Measurements from ENCODE around the gene RSF1. TPM values are rescaled to one million over a fixed set of nuclear protein-coding genes. Genes with fewer than 3 reads are reported as not detected.

The RSF1 gene
- total and polyA plus RNA-seq, 8 donors: 5.6 to 34.3 (median 22.9) TPM

GRCh38 chr11:77725433-77725832, 95.1 kb downstream of the RSF1 start:
- FAIRE-seq (no peak), DNase-seq (no peak), ATAC-seq (no peak)
- WGBS, 2 donors: 70% methylated on average over 3 of the region's 3 CpGs
- intact Hi-C loops (cut with DNase I): no loop called here
- Histone ChIP-seq H3K4me1 (no peaks in the 10 kb centered on the region), H3K36me3 (peaks cover 0 to 14% (median 0%) of the 10 kb centered on the region in 3 donors), H3K9me3 (no peaks in the 10 kb centered on the region), H3K27me3 (no peaks in the 10 kb centered on the region), H3K4me3 (no peak overlapping the region), H3K27ac (no peak overlapping the region)
- no peak for TF ChIP-seq CTCF (IDR thresholded peaks at IDR 0.05)

- Histone ChIP-seq H3K4me3 (no peak overlapping the region), H3K9me3 (no peaks in the 10 kb centered on the region), H3K27ac (no peak overlapping the region), H3K4me1 (no peaks in the 10 kb centered on the region), H3K27me3 (no peaks in the 10 kb centered on the region), H3K36me3 (peaks cover 0 to 14% (median 0%) of the 10 kb centered on the region in 3 donors)
- DNase-seq (no peak), ATAC-seq (no peak), FAIRE-seq (no peak)
- intact Hi-C loops (cut with DNase I): no loop called here
- WGBS, 2 donors: 78 to 84% methylated on average over 4 of the region's 4 CpGs
- TF ChIP-seq CTCF (IDR thresholded peaks at IDR 0.05): no peak
Measured at GRCh38 chr11:77724636-77725035, 95.9 kb downstream of the RSF1 start.

- H3K4me1 ChIP-seq: no peaks in the 10 kb centered on the region
- FAIRE-seq: no peak
- no peak for DNase-seq
- TF ChIP-seq CTCF (IDR thresholded peaks at IDR 0.05): no peak
- H3K36me3 ChIP-seq: peaks cover 0 to 14% (median 0%) of the 10 kb centered on the region in 3 donors
- ATAC-seq: no peak
- 96 to 98% methylated on average over 2 of the region's 2 CpGs for WGBS, 2 donors
- H3K4me3 ChIP-seq: no peak overlapping the region
- H3K9me3 ChIP-seq: no peaks in the 10 kb centered on the region
- H3K27ac ChIP-seq: no peak overlapping the region
- intact Hi-C loops (cut with DNase I): no loop called here
- no peaks in the 10 kb centered on the region for H3K27me3 ChIP-seq
Measured at GRCh38 chr11:77723024-77723423, 97.5 kb downstream of the RSF1 start.

- TF ChIP-seq CTCF (IDR thresholded peaks at IDR 0.05): no peak
- FAIRE-seq: no peak
- intact Hi-C loops (cut with DNase I): no loop called here
- H3K4me3 ChIP-seq: no peak overlapping the region
- no peaks in the 10 kb centered on the region for H3K36me3 ChIP-seq
- ATAC-seq: peak in 3 of 4 donors; percentile 25 to 45 (median 34)
- WGBS, 2 donors: 44 to 48% methylated on average over 1 of the region's 1 CpG
- H3K4me1 ChIP-seq: peaks cover 0 to 8% (median 4%) of the 10 kb centered on the region in 3 donors
- H3K9me3 ChIP-seq: no peaks in the 10 kb centered on the region
- H3K27ac ChIP-seq: no peak overlapping the region
- no peak for DNase-seq
- no peaks in the 10 kb centered on the region for H3K27me3 ChIP-seq
Measured at GRCh38 chr11:77710358-77710757, 110.2 kb downstream of the RSF1 start.

- Histone ChIP-seq H3K27me3 (no peaks in the 10 kb centered on the region), H3K36me3 (peaks cover 0 to 1% (median 0%) of the 10 kb centered on the region in 3 donors), H3K4me1 (peaks cover 0 to 4% (median 0%) of the 10 kb centered on the region in 3 donors), H3K4me3 (no peak overlapping the region), H3K9me3 (no peaks in the 10 kb centered on the region), H3K27ac (no peak overlapping the region)
- DNase-seq (no peak), ATAC-seq (no peak), FAIRE-seq (no peak)
- intact Hi-C loops (cut with DNase I): no loop called here
- 95 to 97% methylated on average over 7 of the region's 7 CpGs for WGBS, 2 donors
- no peak for TF ChIP-seq CTCF (IDR thresholded peaks at IDR 0.05)
Measured at GRCh38 chr11:77705876-77706579, 114.5 kb downstream of the RSF1 start.

Data from pancreas (tissue), 10 donors.